A549 (cell line): ENCODE results near the gene TPST1. TPM values are rescaled to one million over a fixed set of nuclear protein-coding genes. Genes with fewer than 3 reads are reported as not detected.
"Not testable (repeated sequence)": the region's sequence is repeated elsewhere in the genome, so short reads cannot be mapped to it uniquely, and the experiment has no call there.

Experiments used
- ATAC-seq, 2 experiments: fragments of 200-7000 bp in 1 of 2; fragments of >200 bp in 1 of 2; cut with Nextera tagmentation in 1 of 2; cut with Tn5 transposase in 1 of 2; 3 replicates each; pipeline versions ENCODE4 v1.8.0 to v1.9.1; 2018 to 2020; ENCODE audit warnings: mild to moderate bottlenecking in 1 of 2, moderate library complexity in 1 of 2
- CTCF ChIA-PET: fragments of 300-600 bp; sonication (Branson Sonifier 250); formaldehyde crosslinking; extraction: SDS; loops from one replicate; lab custom pipeline; 2021; ENCODE audit warnings: antibody characterized with exemption, inconsistent platforms; lab: Yijun Ruan, JAX
- POLR2A ChIA-PET: fragments of 350-600 bp; formaldehyde crosslinking; extraction: SDS; loops from one replicate; lab custom pipeline; 2021; ENCODE audit warnings: antibody characterized with exemption, inconsistent platforms; lab: Yijun Ruan, JAX
- DNase-seq, 2 experiments: peaks; one replicate each; pipeline versions ENCODE4 v3.0.0 to v3.0.0-alpha.2; 2011 to 2016; ENCODE audit warnings: low read depth in 1 of 2, low spot score in 1 of 2
- FAIRE-seq: peaks from 2 replicates; lab custom pipeline; 2011; peaks lifted over from hg19 to GRCh38; lab: Jason Lieb, UNC
- H3K27ac ChIP-seq, 2 experiments: fragments of >200 bp; sonication (Bioruptor Twin); formaldehyde crosslinking; 3 replicates each; pipeline ENCODE4 v1.5.1; 2016 to 2017
- H3K4me1 ChIP-seq: fragments of >200 bp; sonication (Bioruptor Twin); formaldehyde crosslinking; 3 replicates; pipeline ENCODE4 v1.6.1; 2016
- H3K4me2 ChIP-seq: fragments of >200 bp; sonication (Bioruptor Twin); formaldehyde crosslinking; 3 replicates; pipeline ENCODE4 v1.6.1; 2016
- H3K4me3 ChIP-seq: fragments of >200 bp; sonication (Bioruptor Twin); formaldehyde crosslinking; 3 replicates; pipeline ENCODE4 v1.5.1; 2016
- H3K9me3 ChIP-seq: fragments of >200 bp; sonication (Bioruptor Twin); formaldehyde crosslinking; 3 replicates; pipeline ENCODE4 v1.6.1; 2016
- BCL3 ChIP-seq: fragments of >200 bp; sonication (Bioruptor Twin); formaldehyde crosslinking; IDR thresholded peaks from 3 replicates; pipeline ENCODE4 v1.6.1; 2016
- CBX8 ChIP-seq: fragments of 200-600 bp; sonication (generic); IDR thresholded peaks from 2 replicates; pipeline ENCODE4 v1.6.1; 2016
- CHD2 ChIP-seq: fragments of 150-350 bp; IDR thresholded peaks from 2 replicates; pipeline ENCODE4 v1.6.1; 2014; ENCODE audit warnings: low read length; ENCODE audit not compliant: partially characterized antibody
- CHD4 ChIP-seq: fragments of 200-600 bp; sonication (generic); IDR thresholded peaks from 2 replicates; pipeline ENCODE4 v1.6.1; 2016; ENCODE audit warnings: antibody characterized with exemption, mild to moderate bottlenecking, borderline replicate concordance
- ELK1 ChIP-seq: fragments of 150-350 bp; IDR thresholded peaks from 2 replicates; pipeline ENCODE4 v1.6.1; 2014; ENCODE audit warnings: low read depth, mild to moderate bottlenecking, low read length
- HMGXB4 ChIP-seq: fragments of 250-450 bp; sonication (Bioruptor Pico); IDR thresholded peaks from 2 replicates; pipeline ENCODE4 v1.5.0; 2021; ENCODE audit warnings: mild to moderate bottlenecking, moderate library complexity, borderline replicate concordance
- HOXB13 ChIP-seq: fragments of 250-450 bp; sonication (Bioruptor Pico); IDR thresholded peaks from 2 replicates; pipeline ENCODE4 v1.5.0; 2020; ENCODE audit warnings: low read depth, mild to moderate bottlenecking, moderate library complexity
- JUN ChIP-seq, 2 experiments: fragments of >200 bp; sonication (Bioruptor Twin); formaldehyde crosslinking; IDR thresholded peaks; 2 replicates in 1 of 2; 3 replicates in 1 of 2; pipeline ENCODE4 v1.6.1; 2016 to 2017
- KDM1A ChIP-seq: fragments of 200-600 bp; sonication (generic); IDR thresholded peaks from 2 replicates; pipeline ENCODE4 v1.6.1; 2016; ENCODE audit warnings: low read depth, mild to moderate bottlenecking
- NFE2L2 ChIP-seq: fragments of 150-350 bp; conservative IDR thresholded peaks from 2 replicates; pipeline ENCODE4 v1.6.1; 2014; ENCODE audit warnings: low read length
- RAD21 ChIP-seq, 2 experiments: fragments of >200 bp in 1 of 2; sonication (Bioruptor Twin) in 1 of 2; formaldehyde crosslinking in 1 of 2; IDR thresholded peaks in 1 of 2; conservative IDR thresholded peaks in 1 of 2; 2 replicates in 1 of 2; 3 replicates in 1 of 2; pipeline ENCODE4 v1.6.1; 2012 to 2018; ENCODE audit warnings: inconsistent platforms in 1 of 2
- RARB ChIP-seq: fragments of 250-450 bp; sonication (Bioruptor Pico); IDR thresholded peaks from 2 replicates; pipeline ENCODE4 v1.8.0; 2021; ENCODE audit warnings: mild to moderate bottlenecking, moderate library complexity
- RCOR1 ChIP-seq: fragments of 150-350 bp; IDR thresholded peaks from 2 replicates; pipeline ENCODE4 v1.6.1; 2014; ENCODE audit warnings: antibody characterized with exemption, low read length, low read depth
- REST ChIP-seq: fragments of 200-600 bp; sonication (generic); IDR thresholded peaks from 2 replicates; pipeline ENCODE4 v1.6.1; 2016; ENCODE audit warnings: antibody characterized with exemption, mild to moderate bottlenecking, moderate library complexity
- RNF2 ChIP-seq: fragments of 200-600 bp; sonication (generic); IDR thresholded peaks from 2 replicates; pipeline ENCODE4 v1.6.1; 2016; ENCODE audit warnings: low read depth, mild to moderate bottlenecking, antibody characterized with exemption, moderate library complexity, borderline replicate concordance
- SREBF2 ChIP-seq: fragments of 450-650 bp; IDR thresholded peaks from 2 replicates; pipeline ENCODE4 v1.6.1; 2014; ENCODE audit warnings: mild to moderate bottlenecking, moderate library complexity
- ZC3H11A ChIP-seq: fragments of 450-650 bp; IDR thresholded peaks from 2 replicates; pipeline ENCODE4 v1.6.1; 2014; ENCODE audit warnings: antibody characterized with exemption, mild to moderate bottlenecking
- ZNF302 ChIP-seq: fragments of 250-450 bp; sonication (Bioruptor Pico); IDR thresholded peaks from 2 replicates; pipeline ENCODE4 v1.9.0; 2021; ENCODE audit warnings: inconsistent platforms, mild to moderate bottlenecking, moderate library complexity
- ZSCAN20 ChIP-seq: fragments of 250-450 bp; sonication (Bioruptor Pico); IDR thresholded peaks from 2 replicates; pipeline ENCODE4 v1.8.0; 2022; ENCODE audit warnings: mild to moderate bottlenecking, moderate library complexity
- WGBS: methylation state at CpG from one replicate; pipeline ENCODE4 v1.1.6; 2017; ENCODE audit errors: missing lambda C conversion rate; 5-methylcytosine and 5-hydroxymethylcytosine counted together
- polyA plus RNA-seq, 4 experiments: library from polyadenylated mRNA; depleted of rRNA in 3 of 4; stranded (reverse); fragments of >200 nt; fragmentation: RNase III in 1 of 4; extraction: RNeasy Plus Mini Kit Qiagen cat#74134 plus additional on column Dnase treatment in 1 of 4; gene quantifications; 2 replicates in 3 of 4; 3 replicates in 1 of 4; pipeline ENCODE4 v1.2.3, GENCODE V29; 2011 to 2017
- TF ChIP-seq, protein P1 (sequence below): fragments of 250-450 bp; sonication (Bioruptor Pico); IDR thresholded peaks from 2 replicates; pipeline ENCODE4 v1.5.0; 2020; ENCODE audit warnings: low read depth, mild to moderate bottlenecking, moderate library complexity
- TF ChIP-seq, protein P2 (sequence below): fragments of 450-650 bp; IDR thresholded peaks from 2 replicates; pipeline ENCODE4 v1.6.1; 2014; ENCODE audit warnings: antibody characterized with exemption

TPST1 gene
- polyA plus RNA-seq, 2 of the 4 experiments (the other 2 are of a cell fraction): 14.6 to 20.4 TPM

DNA sequence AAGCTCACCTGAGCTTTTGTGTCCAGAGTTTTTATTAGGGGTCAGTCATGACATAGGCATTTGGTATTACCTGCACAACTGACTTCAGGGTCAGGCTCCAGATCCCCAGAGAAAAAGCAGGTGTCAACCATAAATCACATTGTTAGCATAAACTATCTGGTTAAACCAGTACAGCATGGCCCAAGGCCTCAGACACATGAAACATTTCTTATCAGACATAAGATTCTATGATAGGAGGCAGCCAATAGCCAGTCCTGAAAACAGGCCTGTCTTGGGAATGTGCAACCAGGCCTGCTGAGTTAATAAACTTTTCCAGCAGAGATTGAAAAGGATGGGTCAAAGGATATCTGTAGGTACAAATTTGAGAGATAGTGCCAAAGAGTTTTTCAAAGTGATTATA lies 116.1 kb downstream of the TPST1 start (continued):
- TF ChIP-seq RCOR1 (no peak), HMGXB4 (CRISPR knock-in tag) (no peak), NFE2L2 (no peak), RAD21 (conservative IDR thresholded peaks at IDR 0.05 in 1 of 2, IDR thresholded peaks at IDR 0.05 in 1 of 2) (no peak), ZC3H11A (no peak)
- TF ChIP-seq, protein P1, sequence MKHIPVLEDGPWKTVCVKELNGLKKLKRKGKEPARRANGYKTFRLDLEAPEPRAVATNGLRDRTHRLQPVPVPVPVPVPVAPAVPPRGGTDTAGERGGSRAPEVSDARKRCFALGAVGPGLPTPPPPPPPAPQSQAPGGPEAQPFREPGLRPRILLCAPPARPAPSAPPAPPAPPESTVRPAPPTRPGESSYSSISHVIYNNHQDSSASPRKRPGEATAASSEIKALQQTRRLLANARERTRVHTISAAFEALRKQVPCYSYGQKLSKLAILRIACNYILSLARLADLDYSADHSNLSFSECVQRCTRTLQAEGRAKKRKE (CRISPR knock-in tag): no peak

GRCh38 chr7:66323114-66323796 lies 118.1 kb downstream of the TPST1 start:
- no peak for FAIRE-seq
- ChIA-PET CTCF (no interaction called here), POLR2A (no interaction called here)

DNA sequence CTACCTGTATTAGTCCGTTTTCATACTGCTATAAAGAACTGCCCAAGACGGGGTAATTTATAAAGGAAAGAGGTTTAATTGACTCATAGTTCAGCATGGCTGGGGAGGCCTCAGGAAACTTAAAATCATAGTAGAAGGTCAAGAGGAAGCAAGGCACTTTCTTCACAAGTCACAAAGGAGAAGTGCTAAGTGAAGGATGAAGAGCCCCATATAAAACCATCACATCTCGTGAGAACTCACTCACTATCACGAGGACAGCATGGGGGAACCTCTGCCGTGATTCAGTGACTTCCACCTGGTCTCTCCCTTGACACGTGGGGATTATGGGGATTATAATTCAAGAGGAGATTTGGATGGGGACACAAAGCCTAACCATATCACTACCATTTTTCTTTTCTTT lies 119.9 kb downstream of the TPST1 start:
- WGBS: 86% methylated on average over 6 of the region's 6 CpGs
- not testable (repeated sequence) for FAIRE-seq

More at GRCh38 chr7:66323114-66323796, 118.1 kb downstream of the TPST1 start:
- no peak for DNase-seq
- Histone ChIP-seq H3K4me3 (no peak overlapping the region), H3K4me1 (peaks cover 13% of the 10 kb centered on the region), H3K27ac (no peak overlapping the region), H3K9me3 (peaks cover 6% of the 10 kb centered on the region; the same call in 1 of the 3 replicates), H3K4me2 (no peak overlapping the region)
- WGBS: 90% methylated on average over 6 of the region's 6 CpGs
- ATAC-seq: no peak
- TF ChIP-seq, protein P2, sequence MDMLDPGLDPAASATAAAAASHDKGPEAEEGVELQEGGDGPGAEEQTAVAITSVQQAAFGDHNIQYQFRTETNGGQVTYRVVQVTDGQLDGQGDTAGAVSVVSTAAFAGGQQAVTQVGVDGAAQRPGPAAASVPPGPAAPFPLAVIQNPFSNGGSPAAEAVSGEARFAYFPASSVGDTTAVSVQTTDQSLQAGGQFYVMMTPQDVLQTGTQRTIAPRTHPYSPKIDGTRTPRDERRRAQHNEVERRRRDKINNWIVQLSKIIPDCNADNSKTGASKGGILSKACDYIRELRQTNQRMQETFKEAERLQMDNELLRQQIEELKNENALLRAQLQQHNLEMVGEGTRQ: no peak
- TF ChIP-seq SREBF2 (no peak), RARB (CRISPR knock-in tag) (no peak), HOXB13 (no peak), CBX8 (no peak), RNF2 (no peak), KDM1A (no peak), ELK1 (no peak), CHD2 (no peak), BCL3 (no peak), JUN (IDR thresholded peaks at IDR 0.05) (no peak), CHD4 (no peak), ZSCAN20 (CRISPR knock-in tag) (no peak), ZNF302 (no peak), REST (no peak)

More for the DNA sequence above, 119.9 kb downstream of the TPST1 start:
- H3K4me3 ChIP-seq, H3K9me3 ChIP-seq, POLR2A ChIA-PET, CTCF ChIA-PET, H3K27ac ChIP-seq, DNase-seq, ATAC-seq, H3K4me2 ChIP-seq: not testable (repeated sequence)
- peaks cover 13% of the 10 kb centered on the region for H3K4me1 ChIP-seq
